Brain microvascular endothelial cell (primary cell): Measurements from ENCODE around the gene ARHGEF4.

Source experiments
- DNase-seq: peaks from one replicate; pipeline ENCODE4 v3.0.0-alpha.2; 2020
- H3K27ac ChIP-seq: fragments of 250-450 bp; sonication (Bioruptor Pico); 2 replicates; pipeline ENCODE4 v1.5.1; 2020; ENCODE audit warnings: mild to moderate bottlenecking, moderate library complexity
- H3K27me3 ChIP-seq: fragments of 250-450 bp; sonication (Bioruptor Pico); replicated peaks from 2 replicates; pipeline ENCODE4 v1.5.1; 2020; ENCODE audit warnings: mild to moderate bottlenecking
- H3K36me3 ChIP-seq: fragments of 250-450 bp; sonication (Bioruptor Pico); replicated peaks from 2 replicates; pipeline ENCODE4 v1.5.1; 2020; ENCODE audit warnings: mild to moderate bottlenecking
- H3K4me3 ChIP-seq: 2 replicates; pipeline ENCODE4 v1.5.1; 2011; ENCODE audit warnings: low read depth, mild to moderate bottlenecking, control low read depth, low read length, moderate library complexity
- CTCF ChIP-seq: IDR thresholded peaks from 2 replicates; pipeline ENCODE4 v1.5.1; 2011; ENCODE audit warnings: low read depth, mild to moderate bottlenecking, moderate library complexity, low read length, control low read depth, inconsistent platforms; ENCODE audit errors: missing control alignments
- in situ Hi-C: cut with HindIII; loops from 2 replicates; pipeline ENCODE4 v1.10.0; 2017; ENCODE audit warnings: low sequenced_read_pairs, low pct_ligation_motif_present

ARHGEF4 gene

GRCh38 chr2:130847776-130848525 lies 11.2 kb downstream of the ARHGEF4 start:
- Histone ChIP-seq H3K36me3 (no peaks in the 10 kb centered on the region), H3K27me3 (no peaks in the 10 kb centered on the region), H3K27ac (no peak overlapping the region), H3K4me3 (no peak overlapping the region)
- TF ChIP-seq CTCF = no peak
- no peak for DNase-seq
- in situ Hi-C loops = no loop called here

GRCh38 chr2:130848526-130849210 lies 12.0 kb downstream of the ARHGEF4 start:
- in situ Hi-C loops = no loop called here
- DNase-seq = no peak
- no peak for TF ChIP-seq CTCF

GRCh38 chr2:130849896-130850787 lies 13.4 kb downstream of the ARHGEF4 start:
- Histone ChIP-seq H3K36me3 (no peaks in the 10 kb centered on the region), H3K27me3 (no peaks in the 10 kb centered on the region), H3K27ac (no peak overlapping the region), H3K4me3 (no peak overlapping the region)
- DNase-seq = no peak
- TF ChIP-seq CTCF = no peak
- in situ Hi-C loops = no loop called here

More at GRCh38 chr2:130848526-130849210, 12.0 kb downstream of the ARHGEF4 start:
- H3K27me3 ChIP-seq = no peaks in the 10 kb centered on the region
- H3K4me3 ChIP-seq = no peak overlapping the region
- no peak overlapping the region for H3K27ac ChIP-seq
- H3K36me3 ChIP-seq = no peaks in the 10 kb centered on the region

GRCh38 chr2:130850788-130851623 lies 14.3 kb downstream of the ARHGEF4 start:
- H3K27me3 ChIP-seq = no peaks in the 10 kb centered on the region
- in situ Hi-C loops = no loop called here
- DNase-seq = no peak
- H3K4me3 ChIP-seq = no peak overlapping the region
- TF ChIP-seq CTCF = no peak
- no peak overlapping the region for H3K27ac ChIP-seq
- no peaks in the 10 kb centered on the region for H3K36me3 ChIP-seq
